GM12878 (cell line): ENCODE data around the gene KDM1B. TPM values are rescaled to one million over a fixed set of nuclear protein-coding genes. Genes with fewer than 3 reads are reported as not detected.

Experiments
- ATAC-seq: fragments of 200-7000 bp; cut with Tn5 transposase; 3 replicates; pipeline ENCODE4 v1.9.1; 2020; ENCODE audit warnings: mild to moderate bottlenecking, moderate library complexity
- BruUV-seq: library from RNA; stranded (reverse); fragments of 400-500 nt; replicated peaks from 2 replicates; lab custom pipeline; 2021; lab: Mats Ljungman, UMichigan
- CTCF ChIA-PET: fragments of 300-600 bp; sonication (Branson Sonifier 250); formaldehyde crosslinking; extraction: SDS; loops from one replicate; lab custom pipeline; 2021; ENCODE audit warnings: inconsistent platforms; lab: Yijun Ruan, JAX
- POLR2A ChIA-PET: fragments of 350-600 bp; formaldehyde crosslinking; extraction: SDS; loops from one replicate; lab custom pipeline; 2021; ENCODE audit warnings: inconsistent platforms; lab: Charles Lee
- RAD21 ChIA-PET: fragments of 300-600 bp; sonication (Branson Sonifier 250); formaldehyde crosslinking; loops from one replicate; lab custom pipeline; 2023; ENCODE audit warnings: antibody characterized with exemption; ENCODE audit not compliant: unreplicated experiment; lab: Charles Lee
- SMC1A ChIA-PET: fragments of 300-600 bp; sonication (Branson Sonifier 250); formaldehyde crosslinking; loops from one replicate; lab custom pipeline; 2023; ENCODE audit not compliant: unreplicated experiment, uncharacterized antibody; lab: Charles Lee
- DNase-seq: peaks from one replicate; pipeline ENCODE4 v3.0.0-alpha.2; 2011; ENCODE audit warnings: low read depth, low spot score
- FAIRE-seq: peaks from 3 replicates; lab custom pipeline; 2011; peaks lifted over from hg19 to GRCh38; lab: Jason Lieb, UNC
- H2AFZ ChIP-seq: 2 replicates; pipeline ENCODE4 v1.6.0; 2011; ENCODE audit warnings: low read depth, low read length, control low read depth; ENCODE audit not compliant: control insufficient read depth
- H3K27ac ChIP-seq: 2 replicates; pipeline ENCODE4 v1.5.1; 2011; ENCODE audit warnings: control low read depth; ENCODE audit not compliant: control insufficient read depth, insufficient read depth
- H3K27me3 ChIP-seq, 2 experiments: replicated peaks in 1 of 2; 2 replicates each; pipeline versions ENCODE4 v1.6.0 to v1.6.1; 2011; ENCODE audit warnings: low read length in 1 of 2; ENCODE audit not compliant: control insufficient read depth in 2 of 2, insufficient read depth in 2 of 2
- H3K36me3 ChIP-seq, 2 experiments: 2 replicates each; pipeline ENCODE4 v1.5.1; 2011; ENCODE audit warnings: low read length in 1 of 2; ENCODE audit not compliant: control insufficient read depth in 2 of 2, insufficient read depth in 2 of 2
- H3K4me1 ChIP-seq: 2 replicates; pipeline ENCODE4 v1.6.1; 2011; ENCODE audit warnings: mild to moderate bottlenecking, low read length, moderate library complexity, mixed read lengths; ENCODE audit not compliant: control insufficient read depth, insufficient read depth
- H3K4me2 ChIP-seq: 2 replicates; pipeline ENCODE4 v1.6.0; 2011; ENCODE audit warnings: control low read depth; ENCODE audit not compliant: control insufficient read depth, insufficient read depth
- H3K4me3 ChIP-seq: fragments of 200-600 bp; sonication (generic); 2 replicates; pipeline ENCODE4 v1.5.1; 2016
- H3K79me2 ChIP-seq: 2 replicates; pipeline ENCODE4 v1.6.0; 2011; ENCODE audit warnings: low read length; ENCODE audit not compliant: control insufficient read depth, insufficient read depth
- H3K9ac ChIP-seq: 2 replicates; pipeline ENCODE4 v1.8.0; 2011; ENCODE audit warnings: low read length, control low read depth, mixed read lengths; ENCODE audit not compliant: control insufficient read depth, insufficient read depth
- H3K9me3 ChIP-seq: replicated peaks from 3 replicates; pipeline ENCODE4 v1.5.1; 2011; ENCODE audit warnings: mild to moderate bottlenecking, low read length; ENCODE audit not compliant: control insufficient read depth, insufficient read depth
- H4K20me1 ChIP-seq: 2 replicates; pipeline ENCODE4 v1.6.0; 2011; ENCODE audit not compliant: control insufficient read depth, insufficient read depth
- CBFB ChIP-seq: IDR thresholded peaks from 2 replicates; pipeline ENCODE4 v1.6.1; 2016; ENCODE audit warnings: antibody characterized with exemption, low read depth
- EED ChIP-seq: sonication (generic); IDR thresholded peaks from 2 replicates; pipeline ENCODE4 v1.6.1; 2016; ENCODE audit warnings: antibody characterized with exemption, low read depth
- IKZF1 ChIP-seq: fragments of 450-650 bp; conservative IDR thresholded peaks from 2 replicates; pipeline ENCODE4 v1.6.1; 2017; ENCODE audit warnings: antibody characterized with exemption, mild to moderate bottlenecking
- JUND ChIP-seq: IDR thresholded peaks from 2 replicates; pipeline ENCODE4 v1.6.1; 2012; ENCODE audit warnings: low read depth, mild to moderate bottlenecking, low read length, improper control_type of control experiment, moderate library complexity
- MAX ChIP-seq: IDR thresholded peaks from 2 replicates; pipeline ENCODE4 v1.6.1; 2012; ENCODE audit warnings: low read depth, low read length, improper control_type of control experiment
- MYB ChIP-seq: fragments of 150-350 bp; IDR thresholded peaks from 2 replicates; pipeline ENCODE4 v1.6.1; 2014; ENCODE audit warnings: mild to moderate bottlenecking, low read depth, low read length, borderline replicate concordance
- NR2F1 ChIP-seq: fragments of 450-650 bp; conservative IDR thresholded peaks from 2 replicates; pipeline ENCODE4 v1.6.1; 2017; ENCODE audit warnings: mild to moderate bottlenecking
- RAD21 ChIP-seq: IDR thresholded peaks from 2 replicates; pipeline ENCODE4 v1.6.1; 2011; ENCODE audit warnings: mild to moderate bottlenecking, low read depth, low read length, moderate library complexity; ENCODE audit not compliant: insufficient read depth
- RELB ChIP-seq: fragments of 450-650 bp; IDR thresholded peaks from 2 replicates; pipeline ENCODE4 v1.6.1; 2017; ENCODE audit warnings: low read depth, mild to moderate bottlenecking, moderate library complexity
- RFX5 ChIP-seq: IDR thresholded peaks from 2 replicates; pipeline ENCODE4 v1.6.1; 2011; ENCODE audit warnings: low read depth, low read length, improper control_type of control experiment
- SMAD1 ChIP-seq: fragments of 450-650 bp; IDR thresholded peaks from 2 replicates; pipeline ENCODE4 v1.6.1; 2018; ENCODE audit warnings: mild to moderate bottlenecking, low read depth; ENCODE audit not compliant: partially characterized antibody
- SPI1 ChIP-seq: IDR thresholded peaks from 2 replicates; pipeline ENCODE4 v1.6.1; 2011; ENCODE audit warnings: low read depth, mild to moderate bottlenecking, low read length, moderate library complexity, borderline replicate concordance; ENCODE audit not compliant: insufficient read depth
- SREBF1 ChIP-seq: IDR thresholded peaks from 2 replicates; pipeline ENCODE4 v1.6.1; 2012; ENCODE audit warnings: mild to moderate bottlenecking, low read length
- TARDBP ChIP-seq: IDR thresholded peaks from 2 replicates; pipeline ENCODE4 v1.6.1; 2016; ENCODE audit warnings: borderline replicate concordance
- USF1 ChIP-seq: IDR thresholded peaks from 2 replicates; pipeline ENCODE4 v1.6.1; 2011; ENCODE audit warnings: borderline replicate concordance, low read depth, mild to moderate bottlenecking, moderate library complexity, mixed read lengths, low read length; ENCODE audit not compliant: insufficient read depth; ENCODE audit errors: extremely low read length
- YY1 ChIP-seq: IDR thresholded peaks from 2 replicates; pipeline ENCODE4 v1.6.1; 2011; ENCODE audit warnings: low read depth, mild to moderate bottlenecking, low read length
- ZNF622 ChIP-seq: fragments of 450-650 bp; IDR thresholded peaks from 2 replicates; pipeline ENCODE4 v1.6.1; 2017; ENCODE audit warnings: mild to moderate bottlenecking, inconsistent platforms
- ZNF687 ChIP-seq: fragments of 450-650 bp; IDR thresholded peaks from 2 replicates; pipeline ENCODE4 v1.6.1; 2017; ENCODE audit warnings: mild to moderate bottlenecking, moderate library complexity
- ZSCAN29 ChIP-seq: fragments of 450-650 bp; IDR thresholded peaks from 2 replicates; pipeline ENCODE4 v1.6.1; 2017; ENCODE audit warnings: mild to moderate bottlenecking, moderate library complexity
- WGBS: methylation state at CpG from one replicate; pipeline ENCODE4 v1.1.6; 2016; ENCODE audit warnings: low lambda C conversion rate; ENCODE audit not compliant: insufficient replicate concordance, insufficient coverage; ENCODE audit errors: missing lambda C conversion rate; 5-methylcytosine and 5-hydroxymethylcytosine counted together
- in situ Hi-C: fragments of 300-500 bp; cut with MboI; formaldehyde crosslinking; loops from 9 replicates; pipeline ENCODE4 v1.14.3; 2018; ENCODE audit warnings: mixed read lengths
- intact Hi-C: fragments of 100-400 bp; cut with micrococcal nuclease; formaldehyde crosslinking; loops from one replicate; pipeline ENCODE4 v1.14.2; 2022; ENCODE audit not compliant: unreplicated experiment
- polyA plus RNA-seq, 11 experiments: library from polyadenylated mRNA; depleted of rRNA in 4 of 11; unstranded in 6 of 11; stranded (reverse) in 5 of 11; fragments of >200 nt; fragmentation: Nextera tagmentation in 4 of 11; fragmentation: Illumina TruSeq in 1 of 11; extraction: Ambion mirVana in 4 of 11; extraction: Trizol in 1 of 11; gene quantifications; 1 replicate in 1 of 11; 2 replicates in 10 of 11; pipeline versions ENCODE4 v1.2.1 to v1.2.3, GENCODE V29; 2011 to 2016; ENCODE audit warnings: inconsistent platforms in 2 of 11, missing spikeins in 2 of 11, low read depth in 1 of 11
- total RNA-seq, 4 experiments: library from RNA; depleted of rRNA in 3 of 4; stranded (reverse); fragments of >200 nt in 3 of 4; fragmentation: Illumina TruSeq in 1 of 4; extraction: Trizol in 1 of 4; gene quantifications; 2 replicates each; pipeline versions ENCODE4 v1.2.1 to v1.2.3, GENCODE V29; 2013 to 2021

Gene KDM1B
- total and polyA plus RNA-seq, 10 of the 15 experiments (the other 5 are each of a cell fraction or from before 2014, with no cell fraction given): 1.7 to 22.5 (median 13.9) TPM

GRCh38 chr6:18211338-18211737 lies 56.1 kb downstream of the KDM1B start:
- ChIA-PET SMC1A (no interaction called here), CTCF (no interaction called here)
- TF ChIP-seq MYB: no peak
- TF ChIP-seq ZNF622: no peak
- TF ChIP-seq ZNF687: peak; percentile 91
- no peak for TF ChIP-seq ZSCAN29
- TF ChIP-seq JUND: no peak
- peak; percentile 70 for TF ChIP-seq IKZF1
- no peak for TF ChIP-seq RFX5
- no peak for TF ChIP-seq SMAD1
- peak; percentile 92 for TF ChIP-seq CBFB
- peak; percentile 97 for TF ChIP-seq SPI1
- peak; percentile 84 for TF ChIP-seq RELB
- no peak for TF ChIP-seq SREBF1
- TF ChIP-seq USF1: peak; percentile 57
- no peak for TF ChIP-seq NR2F1
- peak; percentile 90 for TF ChIP-seq YY1
- TF ChIP-seq TARDBP: 0 out of 2 replicates have a peak, but pooled peaks have one; percentile 44
- TF ChIP-seq EED: peak; percentile 86
- peak; percentile 95 for TF ChIP-seq MAX
- TF ChIP-seq RAD21: peak; percentile 25; the same call in 1 of the 2 replicates

More at GRCh38 chr6:18211338-18211737, 56.1 kb downstream of the KDM1B start:
- peak overlapping the region; percentile 2; the same call in 1 of the 2 replicates for H3K4me2 ChIP-seq
- H3K79me2 ChIP-seq: no peaks in the 10 kb centered on the region
- H3K4me1 ChIP-seq: peaks cover 53% of the 10 kb centered on the region
- H2AFZ ChIP-seq: no peak overlapping the region
- BruUV-seq: no TSS peak
- no peaks in the 10 kb centered on the region for H3K9me3 ChIP-seq
- 8% methylated on average over 6 of the region's 6 CpGs for WGBS
- peak; percentile 96 for FAIRE-seq
- RAD21 ChIA-PET: no interaction called here
- peak; percentile 87 for ATAC-seq
- peak overlapping the region; percentile 45; the same call in 1 of the 2 replicates for H3K27ac ChIP-seq
- no peaks in the 10 kb centered on the region for H3K27me3 ChIP-seq
- in situ Hi-C loops: no loop called here
- peak; percentile 91 for DNase-seq
- no peaks in the 10 kb centered on the region; a peak in 2 of 4 replicates for H3K36me3 ChIP-seq
- H3K9ac ChIP-seq: no peak overlapping the region
- POLR2A ChIA-PET: no interaction called here
- no peak overlapping the region for H3K4me3 ChIP-seq
- no peaks in the 10 kb centered on the region; the same call in 1 of the 2 replicates for H4K20me1 ChIP-seq
- intact Hi-C loops: loop anchor here (2.0 kb wide), 1 partner anchor 57 kb away; the partner anchor contains the start of genes KDM1B and TPMT
